Parathyroid adenoma (tissue), 2 donors: Measurements from ENCODE around the gene RBMS3.

ENCODE experiments used
- H2AFZ ChIP-seq: fragments of 300-600 bp; sonication (generic); one replicate; pipeline ENCODE4 v1.7.0; 2017; ENCODE audit warnings: antibody characterized with exemption, mild to moderate bottlenecking
- H3K27ac ChIP-seq: fragments of 300-600 bp; sonication (generic); one replicate; pipeline ENCODE4 v1.7.0; 2017
- H3K27me3 ChIP-seq: fragments of 300-600 bp; sonication (generic); one replicate; pipeline ENCODE4 v1.7.0; 2017; ENCODE audit warnings: low read length; ENCODE audit not compliant: control insufficient read depth, insufficient read depth
- H3K36me3 ChIP-seq: fragments of 300-600 bp; sonication (generic); one replicate; pipeline ENCODE4 v1.7.0; 2017; ENCODE audit warnings: low read length; ENCODE audit not compliant: control insufficient read depth, insufficient read depth
- H3K4me1 ChIP-seq: fragments of 300-600 bp; sonication (generic); one replicate; pipeline ENCODE4 v1.7.0; 2017; ENCODE audit warnings: control low read depth
- H3K4me2 ChIP-seq: fragments of 300-600 bp; sonication (generic); one replicate; pipeline ENCODE4 v1.7.0; 2017; ENCODE audit warnings: low read length
- H3K4me3 ChIP-seq: fragments of 300-600 bp; sonication (generic); one replicate; pipeline ENCODE4 v1.7.0; 2017; ENCODE audit warnings: low read depth, low read length
- H3K79me2 ChIP-seq: fragments of 300-600 bp; sonication (generic); one replicate; pipeline ENCODE4 v1.7.0; 2017; ENCODE audit warnings: control low read depth
- H3K9ac ChIP-seq: fragments of 300-600 bp; sonication (generic); one replicate; pipeline ENCODE4 v1.7.0; 2017; ENCODE audit warnings: mild to moderate bottlenecking
- H3K9me3 ChIP-seq: fragments of 300-600 bp; sonication (generic); one replicate; pipeline ENCODE4 v1.7.0; 2017; ENCODE audit warnings: low read length; ENCODE audit not compliant: control insufficient read depth
- TF ChIP-seq, protein P1 (sequence below): fragments of 300-600 bp; sonication (generic); IDR thresholded peaks from one replicate; pipeline ENCODE4 v1.7.0; 2017; ENCODE audit warnings: antibody characterized with exemption, mild to moderate bottlenecking
- donor health status: primary hyperparathyroidism.

The RBMS3 gene

DNA sequence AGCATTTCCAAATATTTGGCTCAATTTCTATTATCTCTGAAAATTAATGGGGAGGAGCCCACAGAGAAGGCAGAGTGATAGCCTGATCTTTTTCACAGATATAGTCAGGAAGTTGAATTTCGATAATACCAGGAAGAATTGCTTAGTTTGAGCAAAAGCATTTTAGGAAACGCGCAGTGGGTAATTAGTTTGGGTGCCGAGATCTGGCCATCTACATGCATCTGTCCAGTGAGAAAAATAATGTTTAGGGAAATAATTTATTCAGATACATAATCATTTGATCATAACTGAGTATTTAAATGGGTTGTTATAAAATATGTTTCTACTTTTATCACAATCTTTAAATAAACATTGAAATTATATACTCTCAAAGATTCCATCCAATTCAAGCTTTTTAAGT lies 653.9 kb downstream of the RBMS3 start:
- no peak overlapping the region for H3K9ac ChIP-seq
- TF ChIP-seq, protein P1, sequence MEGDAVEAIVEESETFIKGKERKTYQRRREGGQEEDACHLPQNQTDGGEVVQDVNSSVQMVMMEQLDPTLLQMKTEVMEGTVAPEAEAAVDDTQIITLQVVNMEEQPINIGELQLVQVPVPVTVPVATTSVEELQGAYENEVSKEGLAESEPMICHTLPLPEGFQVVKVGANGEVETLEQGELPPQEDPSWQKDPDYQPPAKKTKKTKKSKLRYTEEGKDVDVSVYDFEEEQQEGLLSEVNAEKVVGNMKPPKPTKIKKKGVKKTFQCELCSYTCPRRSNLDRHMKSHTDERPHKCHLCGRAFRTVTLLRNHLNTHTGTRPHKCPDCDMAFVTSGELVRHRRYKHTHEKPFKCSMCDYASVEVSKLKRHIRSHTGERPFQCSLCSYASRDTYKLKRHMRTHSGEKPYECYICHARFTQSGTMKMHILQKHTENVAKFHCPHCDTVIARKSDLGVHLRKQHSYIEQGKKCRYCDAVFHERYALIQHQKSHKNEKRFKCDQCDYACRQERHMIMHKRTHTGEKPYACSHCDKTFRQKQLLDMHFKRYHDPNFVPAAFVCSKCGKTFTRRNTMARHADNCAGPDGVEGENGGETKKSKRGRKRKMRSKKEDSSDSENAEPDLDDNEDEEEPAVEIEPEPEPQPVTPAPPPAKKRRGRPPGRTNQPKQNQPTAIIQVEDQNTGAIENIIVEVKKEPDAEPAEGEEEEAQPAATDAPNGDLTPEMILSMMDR = no peak
- no peak overlapping the region for H3K4me3 ChIP-seq
- no peaks in the 10 kb centered on the region for H3K9me3 ChIP-seq
- no peak overlapping the region for H3K4me2 ChIP-seq
- no peaks in the 10 kb centered on the region for H3K4me1 ChIP-seq
- no peaks in the 10 kb centered on the region for H3K79me2 ChIP-seq
- no peaks in the 10 kb centered on the region for H3K27me3 ChIP-seq
- no peak overlapping the region for H2AFZ ChIP-seq
- H3K36me3 ChIP-seq = no peaks in the 10 kb centered on the region
- H3K27ac ChIP-seq = no peak overlapping the region

DNA sequence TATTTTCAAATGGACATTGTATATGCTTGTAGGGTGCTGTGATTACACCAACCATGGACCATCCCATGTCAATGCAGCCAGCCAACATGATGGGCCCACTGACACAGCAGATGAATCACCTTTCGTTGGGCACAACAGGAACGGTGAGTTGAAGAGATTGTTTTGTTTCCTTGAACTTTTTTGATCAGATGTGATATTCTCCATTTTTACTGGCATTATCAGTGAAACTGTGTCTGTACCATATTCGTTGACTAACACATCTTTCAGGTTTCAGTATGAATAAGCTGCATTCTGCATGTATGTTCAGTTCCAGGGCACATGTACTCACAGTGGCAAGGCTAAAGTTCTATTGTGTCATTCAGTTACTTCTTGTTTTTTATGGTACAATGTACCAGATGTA lies 655.2 kb downstream of the RBMS3 start:
- no peak overlapping the region for H3K4me3 ChIP-seq
- no peaks in the 10 kb centered on the region for H3K9me3 ChIP-seq
- TF ChIP-seq, protein P1 = no peak

DNA sequence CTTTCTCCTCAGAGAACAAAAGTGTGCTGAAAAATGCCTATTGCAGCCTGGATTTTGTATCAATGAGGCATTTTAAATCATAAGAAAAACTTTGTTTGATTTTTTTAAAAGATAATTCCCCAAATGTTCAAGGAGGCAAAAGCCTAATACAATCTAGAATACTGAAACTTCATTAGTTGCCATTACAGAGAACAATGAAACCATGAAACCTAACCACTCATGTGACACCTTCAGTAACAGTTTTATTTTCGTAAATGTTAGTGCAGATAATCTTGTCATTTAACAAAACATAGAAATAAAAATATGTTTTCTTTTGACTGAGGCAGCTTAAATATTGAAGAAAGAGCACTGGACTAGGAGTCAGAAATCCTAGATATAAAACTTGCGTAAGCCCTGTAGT lies 655.9 kb downstream of the RBMS3 start:
- H3K36me3 ChIP-seq = no peaks in the 10 kb centered on the region
- TF ChIP-seq, protein P1 = no peak

More for the DNA sequence above, 655.2 kb downstream of the RBMS3 start:
- no peaks in the 10 kb centered on the region for H3K4me1 ChIP-seq
- H3K4me2 ChIP-seq = no peak overlapping the region
- H2AFZ ChIP-seq = no peak overlapping the region
- no peaks in the 10 kb centered on the region for H3K27me3 ChIP-seq
- H3K9ac ChIP-seq = no peak overlapping the region
- H3K27ac ChIP-seq = no peak overlapping the region
- H3K79me2 ChIP-seq = no peaks in the 10 kb centered on the region
- no peaks in the 10 kb centered on the region for H3K36me3 ChIP-seq

DNA sequence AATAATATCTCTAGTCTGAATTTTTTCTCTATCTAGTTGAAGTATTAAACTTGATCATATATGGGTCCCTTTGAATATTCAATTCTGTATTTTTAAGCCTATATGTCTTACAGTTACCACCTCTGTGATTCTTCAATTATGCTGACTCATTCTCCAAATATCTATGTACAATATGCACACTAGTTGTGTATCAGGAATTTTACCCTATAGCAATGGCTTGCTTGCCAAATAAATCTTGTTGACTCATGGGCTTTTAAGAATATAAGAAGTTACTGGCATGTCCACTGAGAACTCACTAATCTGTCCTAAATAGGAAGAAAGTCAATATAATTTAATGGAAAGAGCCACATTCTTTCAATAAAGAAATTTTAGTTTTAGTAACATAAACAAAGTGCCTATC lies 656.3 kb downstream of the RBMS3 start:
- Histone ChIP-seq H3K79me2 (no peaks in the 10 kb centered on the region), H3K27ac (no peak overlapping the region), H3K36me3 (no peaks in the 10 kb centered on the region), H3K27me3 (no peaks in the 10 kb centered on the region), H3K9me3 (no peaks in the 10 kb centered on the region), H3K4me3 (no peak overlapping the region), H3K9ac (no peak overlapping the region), H2AFZ (no peak overlapping the region), H3K4me1 (no peaks in the 10 kb centered on the region), H3K4me2 (no peak overlapping the region)
- TF ChIP-seq, protein P1 = no peak

More for the DNA sequence above, 655.9 kb downstream of the RBMS3 start:
- no peaks in the 10 kb centered on the region for H3K27me3 ChIP-seq
- no peaks in the 10 kb centered on the region for H3K4me1 ChIP-seq
- no peak overlapping the region for H3K27ac ChIP-seq
- H3K9me3 ChIP-seq = no peaks in the 10 kb centered on the region
- no peak overlapping the region for H2AFZ ChIP-seq
- H3K4me2 ChIP-seq = no peak overlapping the region
- no peaks in the 10 kb centered on the region for H3K79me2 ChIP-seq
- H3K9ac ChIP-seq = no peak overlapping the region
- no peak overlapping the region for H3K4me3 ChIP-seq

DNA sequence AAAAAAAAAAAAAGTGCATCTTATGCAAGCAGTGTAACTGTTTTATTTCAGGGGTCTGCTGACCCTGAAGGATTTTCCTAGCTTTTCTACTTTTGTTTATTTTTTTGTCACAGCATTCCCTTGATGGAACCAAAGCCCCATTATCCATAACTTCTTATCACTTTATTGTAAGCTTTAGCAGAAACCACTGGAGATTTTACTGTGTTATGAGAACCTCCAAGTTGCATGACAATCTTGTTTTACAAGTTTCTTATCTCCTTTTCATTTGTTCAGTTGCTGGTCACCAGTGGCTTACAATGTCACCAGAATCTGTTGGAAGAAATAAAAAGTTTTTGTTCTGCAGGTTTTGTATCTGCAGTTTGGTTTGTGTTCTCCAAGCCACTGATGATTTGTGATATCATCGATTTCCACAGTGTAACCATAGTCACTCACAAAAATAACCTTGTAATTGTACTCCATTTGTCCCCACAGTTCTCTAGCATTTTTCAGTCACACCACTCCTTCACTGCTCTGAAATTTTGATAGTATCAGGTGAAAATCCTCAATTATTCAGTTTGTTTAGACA lies 660.0 kb downstream of the RBMS3 start:
- H3K4me3 ChIP-seq = no peak overlapping the region
- no peaks in the 10 kb centered on the region for H3K27me3 ChIP-seq
- TF ChIP-seq, protein P1 = no peak
- no peaks in the 10 kb centered on the region for H3K9me3 ChIP-seq
- H3K27ac ChIP-seq = no peak overlapping the region
- H3K79me2 ChIP-seq = no peaks in the 10 kb centered on the region
- H3K36me3 ChIP-seq = no peaks in the 10 kb centered on the region
- no peak overlapping the region for H2AFZ ChIP-seq
- no peaks in the 10 kb centered on the region for H3K4me1 ChIP-seq
- no peak overlapping the region for H3K9ac ChIP-seq
- H3K4me2 ChIP-seq = no peak overlapping the region
